CD4-positive, alpha-beta T cell treated with Interleukin-12 subunit alpha and Interleukin-12 subunit beta, for 1 hour (primary cell): Measurements from ENCODE around the gene PYDC2.

Source experiments
- DNase-seq: peaks from one replicate; pipeline ENCODE4 v3.0.0-alpha.2; 2020

Gene PYDC2

DNA sequence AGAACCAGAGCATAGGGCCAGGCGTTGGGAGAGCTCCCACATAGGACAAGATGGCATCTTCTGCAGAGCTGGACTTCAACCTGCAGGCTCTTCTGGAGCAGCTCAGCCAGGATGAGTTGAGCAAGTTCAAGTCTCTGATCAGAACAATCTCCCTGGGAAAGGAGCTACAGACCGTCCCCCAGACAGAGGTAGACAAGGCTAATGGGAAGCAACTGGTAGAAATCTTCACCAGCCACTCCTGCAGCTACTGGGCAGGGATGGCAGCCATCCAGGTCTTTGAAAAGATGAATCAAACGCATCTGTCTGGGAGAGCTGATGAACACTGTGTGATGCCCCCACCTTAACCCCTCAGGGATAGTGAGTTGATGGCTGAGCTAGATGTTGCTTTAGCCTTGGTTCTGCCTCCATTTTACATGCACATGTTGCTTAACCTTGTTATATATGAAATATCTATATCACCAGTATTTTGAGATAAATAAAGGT, at the start of gene PYDC2:
Gene PYDC2 (plus strand): TSS at position 51 of the 483 bp plus-strand sequence. CDS start 0 bp downstream, at position 51.
- DNase-seq, result no peak

DNA sequence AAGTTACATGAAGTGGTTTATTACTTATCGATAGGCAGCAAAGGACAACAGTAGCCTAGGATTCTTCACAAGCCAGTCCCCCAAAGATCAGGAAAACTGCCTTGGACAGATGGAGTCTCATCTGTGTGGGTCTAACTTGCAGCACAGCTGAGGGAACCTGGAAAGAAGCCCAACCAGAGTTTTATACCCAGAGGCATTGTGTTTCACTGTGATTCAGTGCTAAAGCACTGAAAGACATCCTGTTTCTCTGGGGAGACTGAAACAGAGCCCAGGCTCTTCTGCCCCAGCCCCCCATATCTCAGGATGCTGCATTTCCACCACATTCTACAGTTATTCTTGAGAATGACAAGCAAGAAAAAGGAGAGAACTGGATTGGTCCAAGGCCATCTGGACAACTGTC, 48.2 kb upstream of the PYDC2 start:
- no peak for DNase-seq

DNA sequence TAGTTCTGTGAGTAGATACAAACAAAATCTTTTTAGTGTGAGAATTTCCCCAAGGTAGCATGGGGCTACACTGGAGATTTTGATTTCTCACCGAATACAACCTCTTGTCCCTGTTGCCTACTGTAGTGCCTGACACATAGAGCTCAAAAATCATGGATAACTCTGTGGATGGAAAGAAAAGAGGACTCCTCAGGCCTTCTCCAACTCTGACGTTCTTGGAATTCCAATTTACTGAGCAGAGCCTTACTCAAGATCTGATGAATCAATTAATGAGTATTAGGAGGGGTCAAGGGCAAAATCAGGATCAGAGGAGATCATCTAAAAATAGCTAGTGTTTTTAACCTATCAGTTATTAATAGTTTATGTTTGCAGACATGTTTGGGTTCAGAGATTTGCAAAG, 46.7 kb upstream of the PYDC2 start:
- no peak for DNase-seq

DNA sequence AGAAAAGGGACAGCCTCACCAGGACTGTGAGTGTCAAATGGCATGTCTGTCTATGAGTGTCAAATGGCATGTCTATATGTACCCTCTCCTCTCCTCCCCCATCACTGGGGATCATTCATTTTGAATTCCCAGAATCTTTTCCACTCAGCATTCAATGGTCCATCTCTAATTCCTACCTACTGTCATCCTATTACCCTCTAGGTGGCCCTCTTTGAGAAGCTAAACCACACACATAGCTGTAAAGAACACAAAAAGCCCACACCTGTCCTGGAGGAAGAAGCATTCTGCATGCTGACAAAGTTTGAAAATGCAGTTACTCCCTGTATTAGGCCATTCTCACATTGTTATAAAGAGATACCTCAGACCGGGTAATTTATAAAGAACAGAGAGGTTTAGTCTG, 46.2 kb upstream of the PYDC2 start:
- DNase-seq, result no peak

DNA sequence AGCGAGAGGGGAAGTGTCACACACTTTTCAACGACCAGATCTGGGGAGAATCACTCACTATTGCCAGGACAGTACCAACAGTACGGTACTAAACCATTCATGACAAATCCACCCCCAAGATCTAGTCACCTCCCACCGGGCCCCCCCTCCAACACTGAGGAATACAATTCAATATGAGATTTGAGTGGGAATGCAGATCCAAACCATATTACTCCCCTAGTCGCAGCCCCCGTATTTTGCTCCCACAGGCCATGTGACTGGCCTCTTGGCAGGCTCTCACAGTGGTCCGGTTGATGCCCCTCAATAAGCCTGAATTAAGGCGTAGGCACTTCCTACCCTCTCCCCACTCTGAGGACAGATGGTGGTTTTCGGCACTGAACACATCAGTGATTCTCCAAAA, 45.4 kb upstream of the PYDC2 start:
- no peak for DNase-seq

DNA sequence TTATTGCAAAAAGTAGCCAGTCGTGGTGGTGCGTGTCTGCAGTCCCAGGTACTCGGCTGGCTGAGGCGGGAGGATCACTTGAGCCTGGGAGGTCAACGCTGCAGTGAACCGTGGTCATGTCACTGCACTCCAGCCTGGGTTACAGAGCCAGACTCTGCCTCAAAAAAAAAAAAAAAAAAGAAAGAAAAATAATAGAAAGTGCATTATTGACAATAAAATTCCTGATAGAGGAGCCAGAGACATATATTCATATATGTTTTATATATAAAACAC, 43.6 kb upstream of the PYDC2 start:
- DNase-seq, result no peak

DNA sequence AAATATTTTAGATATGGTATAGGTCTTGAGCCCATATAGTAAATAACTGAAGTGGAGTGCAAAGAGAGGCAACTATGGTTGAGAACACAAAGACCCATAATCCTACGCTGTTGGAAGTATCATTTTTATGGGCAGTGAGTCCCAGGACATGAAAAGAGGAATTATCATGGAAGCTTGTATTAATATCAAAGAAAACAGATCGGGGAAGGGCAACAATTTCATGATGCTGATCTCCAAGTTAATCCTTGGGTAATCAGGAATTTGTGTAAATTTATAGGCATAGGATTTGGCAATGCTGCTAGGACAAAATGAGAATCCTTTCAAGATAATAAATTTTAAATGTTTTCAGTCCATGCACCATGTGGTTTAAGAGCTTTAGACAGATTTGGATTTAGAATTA, 40.2 kb upstream of the PYDC2 start:
- DNase-seq, result no peak

DNA sequence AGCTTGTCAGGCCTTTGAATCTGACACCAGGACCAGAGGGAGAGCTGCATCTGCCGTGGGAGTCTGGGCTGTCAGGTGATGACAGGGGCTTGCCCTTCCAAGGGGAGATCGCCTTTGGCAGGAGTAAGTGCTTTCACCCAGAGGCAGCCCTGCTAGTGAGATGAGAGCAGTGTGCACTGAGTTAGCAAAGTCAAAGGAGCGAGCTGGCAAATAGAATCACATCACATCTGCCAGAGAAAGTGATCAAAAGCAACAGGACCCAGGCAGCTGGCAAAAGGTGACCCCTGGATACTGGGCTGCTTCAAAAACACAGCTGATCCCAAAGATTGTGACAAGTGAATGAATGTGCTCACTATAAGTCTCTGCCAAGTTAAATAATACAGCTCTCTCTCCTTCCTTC, 36.1 kb upstream of the PYDC2 start:
- DNase-seq, result no peak

DNA sequence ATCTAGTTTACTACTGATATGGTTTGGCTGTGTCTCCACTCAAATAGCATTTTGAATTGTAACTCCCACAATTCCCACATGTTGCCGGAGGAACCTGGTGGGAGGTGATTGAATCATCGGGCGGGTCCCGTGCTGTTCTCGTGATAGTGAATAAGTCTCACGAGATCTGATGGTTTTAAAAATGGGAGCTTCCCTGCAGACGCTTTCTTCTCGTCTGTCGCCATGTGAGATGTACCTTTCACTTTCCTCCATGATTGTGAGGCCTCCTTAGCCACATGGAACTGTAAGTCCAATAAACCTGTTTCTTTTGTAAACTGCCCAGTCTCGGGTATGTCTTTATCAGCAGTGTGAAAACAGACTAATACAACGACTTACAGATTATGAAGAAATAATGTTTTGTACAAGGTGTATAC, 35.6 kb upstream of the PYDC2 start:
- no peak for DNase-seq

DNA sequence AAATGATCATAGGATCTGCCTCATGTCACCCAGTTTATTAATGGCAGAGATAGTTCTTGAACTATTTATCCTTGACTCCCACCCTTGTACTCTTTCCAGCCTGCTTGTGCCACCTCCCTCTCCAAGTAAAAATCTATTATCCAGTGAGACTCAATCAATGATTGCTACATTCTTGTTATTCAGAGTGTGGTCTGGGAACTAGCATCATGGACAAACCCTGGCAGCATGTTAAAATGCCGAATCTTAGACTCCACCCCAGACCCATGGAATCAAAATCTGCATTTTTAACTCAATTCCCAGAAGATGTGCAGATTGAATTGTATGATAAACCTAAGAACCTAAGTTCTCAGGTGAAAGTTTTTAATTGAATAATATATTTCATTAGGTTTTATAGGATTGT, 34.7 kb upstream of the PYDC2 start:
- no peak for DNase-seq

DNA sequence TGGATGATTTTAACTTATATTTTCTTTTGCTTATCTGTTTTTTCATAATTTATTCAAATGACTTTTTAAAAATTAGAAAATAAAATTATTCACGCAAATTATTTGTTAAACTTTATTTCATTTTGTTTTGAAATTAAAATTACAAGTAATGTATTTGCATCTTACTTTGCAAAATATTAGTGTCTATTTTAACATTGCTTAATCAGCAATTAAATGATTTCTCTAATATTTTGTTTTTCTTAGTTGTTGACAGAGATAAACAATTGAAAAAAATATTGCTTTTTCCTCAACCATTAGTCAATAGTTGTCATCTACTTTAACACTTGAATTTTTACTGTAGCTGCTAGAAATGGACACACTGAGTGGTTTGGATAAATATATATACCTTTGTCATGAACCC, 32.8 kb upstream of the PYDC2 start:
- no peak for DNase-seq

DNA sequence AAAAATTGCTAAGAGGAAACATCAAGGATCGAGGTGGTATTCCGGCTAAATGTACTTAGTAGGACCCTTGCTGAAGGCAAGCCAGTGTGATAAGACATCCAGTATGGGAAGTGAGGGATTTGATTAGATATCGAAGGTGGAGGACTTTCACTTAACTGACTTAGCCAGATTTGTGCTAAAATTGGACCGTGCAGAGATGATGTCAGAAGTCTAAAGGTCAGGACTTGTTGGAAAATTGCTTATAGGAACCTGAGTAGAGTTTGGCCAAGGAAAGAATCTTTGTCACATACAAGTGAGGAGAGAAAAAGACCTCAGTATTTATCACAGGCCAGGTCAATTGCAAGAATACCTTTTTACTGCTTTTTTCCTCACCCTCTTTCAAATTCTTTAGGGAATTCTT, 30.9 kb upstream of the PYDC2 start:
- no peak for DNase-seq

DNA sequence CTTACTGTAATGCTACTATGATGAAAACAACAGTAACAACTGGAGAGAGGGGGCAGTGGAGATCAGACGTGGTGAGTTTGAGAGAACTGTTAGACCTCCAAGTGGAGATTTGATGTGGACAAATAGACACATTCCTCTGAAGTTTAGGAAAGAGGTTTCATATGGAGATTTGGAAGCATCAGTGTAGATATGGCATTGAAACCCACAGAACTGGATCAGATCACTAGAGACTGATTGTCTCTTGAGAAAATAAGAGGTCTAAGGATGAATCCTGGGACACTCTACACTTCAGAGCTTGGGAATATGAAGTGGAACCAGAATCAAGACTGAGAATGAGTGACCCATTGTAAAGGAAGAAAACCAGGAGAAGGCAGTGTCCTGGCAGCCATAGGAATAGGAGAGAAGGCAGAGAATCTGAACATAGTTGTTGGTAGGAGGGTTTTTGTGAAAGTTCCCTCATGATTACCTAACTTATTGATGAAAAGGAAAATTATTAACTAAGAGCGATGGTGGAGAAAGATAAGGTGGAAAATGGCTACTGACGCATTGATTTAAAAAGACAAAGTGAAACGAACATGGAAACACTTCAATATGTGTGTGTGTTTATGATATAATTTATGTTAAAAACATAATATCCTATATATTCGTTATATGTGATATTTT, 29.7 kb upstream of the PYDC2 start:
- no peak for DNase-seq

DNA sequence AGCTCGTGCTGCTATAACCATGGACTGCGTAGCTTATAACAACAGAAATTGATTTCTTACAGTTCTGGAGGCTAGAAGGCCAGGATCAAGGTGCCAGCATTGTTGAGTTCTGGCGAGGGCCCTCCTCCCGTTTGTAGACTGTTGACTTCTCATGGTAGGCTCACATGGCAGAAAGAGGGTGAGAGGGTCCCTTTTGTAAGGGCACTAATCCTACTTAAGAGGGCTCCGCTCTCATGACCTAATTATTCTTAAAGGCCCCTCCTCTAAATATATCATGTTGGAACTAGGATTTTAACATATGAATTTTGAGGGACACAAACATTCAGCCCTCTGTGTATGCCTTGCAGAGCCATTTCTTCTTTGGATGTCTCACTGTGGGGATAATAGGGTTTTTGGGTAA, 28.8 kb upstream of the PYDC2 start:
- DNase-seq, result no peak

DNA sequence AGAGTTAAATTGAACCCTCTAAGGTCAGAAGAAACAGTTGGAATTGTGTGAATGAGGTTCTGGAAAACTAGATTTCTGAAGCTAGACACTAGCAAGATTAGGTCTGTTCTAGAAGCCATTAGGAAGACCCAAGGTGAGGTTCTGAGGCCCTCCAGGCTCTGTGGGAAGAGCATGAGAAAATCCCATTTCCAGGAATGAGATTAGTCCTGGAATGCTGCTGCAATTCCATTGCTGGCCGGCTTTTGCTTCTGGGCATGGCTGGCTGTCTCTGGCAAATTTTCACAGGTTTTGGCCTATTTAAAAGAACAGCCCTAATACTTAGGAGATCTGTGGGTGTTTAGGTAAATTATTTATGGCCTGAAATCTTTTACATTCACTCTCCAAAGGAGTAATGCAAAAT, 26.9 kb upstream of the PYDC2 start:
- DNase-seq, result no peak

DNA sequence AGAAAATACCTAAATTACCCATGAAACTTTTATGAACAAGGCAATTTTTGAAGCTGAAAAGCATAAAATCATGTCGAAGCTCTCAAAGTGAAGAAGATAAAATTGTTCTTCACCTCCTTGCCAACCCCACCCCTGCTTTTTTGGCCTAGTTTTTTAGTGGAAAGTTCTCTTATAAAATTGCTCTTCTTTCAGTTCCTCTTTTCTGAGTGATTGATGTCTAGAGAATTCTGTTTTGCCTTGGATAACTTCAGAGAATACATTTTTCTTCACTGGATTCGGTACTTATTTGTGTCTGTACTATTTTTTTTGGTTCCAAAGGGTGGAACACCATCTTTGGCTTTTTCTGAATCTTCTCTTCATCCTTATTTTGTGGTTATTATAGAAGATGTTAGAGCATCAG, 25.0 kb upstream of the PYDC2 start:
- no peak for DNase-seq

DNA sequence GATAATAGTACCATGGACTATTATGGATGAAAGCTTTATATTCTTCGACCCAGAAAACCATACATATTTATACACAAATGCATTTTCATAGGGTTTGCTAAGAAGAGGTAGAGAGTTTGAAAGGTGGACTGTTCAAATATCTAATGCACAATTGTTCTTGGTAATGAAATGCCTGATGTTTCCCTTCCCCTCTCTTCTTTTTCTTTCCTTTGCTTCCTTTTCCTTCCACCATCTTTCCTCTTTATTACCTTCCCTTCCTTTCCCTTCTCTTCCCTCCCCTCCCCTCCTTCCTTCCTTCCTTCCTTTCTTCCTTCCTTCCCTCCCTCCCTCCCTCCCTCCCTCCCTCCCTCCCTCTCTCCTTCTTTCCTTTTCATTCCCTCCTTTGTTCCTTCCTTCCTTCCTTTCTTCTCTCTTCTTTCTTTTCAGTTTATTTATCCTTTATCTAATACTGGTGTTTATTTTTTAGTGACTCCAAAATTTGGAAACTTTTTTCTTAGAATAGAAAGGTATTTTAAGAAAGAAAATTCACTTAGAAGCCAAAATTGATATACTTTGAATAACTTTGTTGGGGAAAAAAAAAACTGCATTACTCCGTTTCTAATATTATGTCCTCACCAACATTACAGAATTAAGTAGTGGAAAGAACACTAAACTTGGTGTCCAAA, 22.7 kb upstream of the PYDC2 start:
- DNase-seq, result no peak

DNA sequence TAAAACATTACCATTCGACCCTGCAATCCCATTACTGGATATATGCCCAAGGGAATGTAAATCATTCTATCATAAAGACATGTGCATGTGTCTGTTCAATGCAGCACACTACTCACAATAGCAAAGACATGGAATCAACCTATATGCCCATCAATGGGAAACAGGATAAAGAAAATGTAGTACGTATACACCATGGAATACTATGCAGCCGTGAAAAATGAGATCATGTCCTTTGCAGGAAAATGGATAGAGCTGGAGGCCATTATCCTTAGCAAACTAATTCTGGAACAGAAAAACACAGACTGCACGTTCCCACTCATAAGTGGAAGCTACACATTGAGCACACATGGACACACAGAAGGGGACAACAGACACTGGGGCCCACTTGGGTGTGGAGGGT, 20.4 kb upstream of the PYDC2 start:
- DNase-seq, result no peak

DNA sequence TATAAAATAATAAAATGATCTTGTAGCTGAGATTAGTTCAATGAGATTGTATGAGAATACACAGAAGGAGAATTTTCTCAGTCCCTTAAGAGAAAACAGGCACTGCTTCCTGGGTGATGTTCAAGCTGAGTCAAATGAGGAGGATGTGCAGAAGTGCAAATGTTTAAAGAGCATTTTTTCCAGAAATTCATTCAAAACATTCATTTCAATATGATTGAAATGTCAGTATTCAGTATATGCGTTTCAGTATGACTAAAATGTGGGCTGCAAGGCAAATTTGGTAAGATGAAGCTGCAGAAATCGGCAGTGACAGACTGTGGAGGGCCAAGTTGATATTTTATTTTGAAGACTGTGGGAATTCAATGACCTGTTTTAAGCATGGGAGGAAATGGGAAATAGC, 19.3 kb upstream of the PYDC2 start:
- DNase-seq, result no peak

DNA sequence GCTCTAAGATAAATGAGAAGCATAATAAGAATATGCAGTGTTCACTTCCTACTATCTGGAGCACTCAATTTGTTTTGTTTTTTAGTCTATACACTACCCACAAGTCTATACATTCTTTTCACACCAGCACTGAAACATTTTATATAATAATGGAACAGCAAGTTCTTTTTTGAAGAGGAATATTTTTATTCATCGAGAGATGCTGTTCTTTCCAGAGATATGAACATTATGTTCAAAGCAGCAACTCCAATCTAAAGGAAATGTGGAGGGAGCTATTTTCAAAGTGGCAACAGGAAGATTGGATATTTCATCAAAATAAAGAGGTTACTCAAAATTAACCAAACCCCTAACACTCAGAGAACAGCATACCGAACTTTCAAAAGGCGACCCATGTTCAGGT, 16.4 kb upstream of the PYDC2 start:
- DNase-seq, result no peak

DNA sequence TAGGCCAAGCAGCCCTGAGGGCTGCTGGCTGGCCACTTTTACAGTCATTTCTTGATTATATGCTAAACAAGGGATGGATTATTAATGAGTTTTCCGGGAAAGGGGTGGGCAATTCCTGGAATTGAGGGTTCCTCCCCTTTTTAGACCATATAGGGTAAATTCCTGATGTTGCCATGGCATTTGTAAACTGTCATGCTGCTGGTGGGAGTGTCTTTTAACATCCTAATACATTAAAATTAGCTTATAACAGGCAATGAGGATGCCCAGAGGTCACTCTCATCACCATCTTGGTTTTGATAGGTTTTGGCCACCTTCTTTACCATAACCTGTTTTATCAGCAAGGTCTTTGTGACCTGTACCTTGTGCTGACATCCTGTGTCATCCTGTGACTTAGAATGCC, 11.7 kb upstream of the PYDC2 start:
- DNase-seq, result no peak

DNA sequence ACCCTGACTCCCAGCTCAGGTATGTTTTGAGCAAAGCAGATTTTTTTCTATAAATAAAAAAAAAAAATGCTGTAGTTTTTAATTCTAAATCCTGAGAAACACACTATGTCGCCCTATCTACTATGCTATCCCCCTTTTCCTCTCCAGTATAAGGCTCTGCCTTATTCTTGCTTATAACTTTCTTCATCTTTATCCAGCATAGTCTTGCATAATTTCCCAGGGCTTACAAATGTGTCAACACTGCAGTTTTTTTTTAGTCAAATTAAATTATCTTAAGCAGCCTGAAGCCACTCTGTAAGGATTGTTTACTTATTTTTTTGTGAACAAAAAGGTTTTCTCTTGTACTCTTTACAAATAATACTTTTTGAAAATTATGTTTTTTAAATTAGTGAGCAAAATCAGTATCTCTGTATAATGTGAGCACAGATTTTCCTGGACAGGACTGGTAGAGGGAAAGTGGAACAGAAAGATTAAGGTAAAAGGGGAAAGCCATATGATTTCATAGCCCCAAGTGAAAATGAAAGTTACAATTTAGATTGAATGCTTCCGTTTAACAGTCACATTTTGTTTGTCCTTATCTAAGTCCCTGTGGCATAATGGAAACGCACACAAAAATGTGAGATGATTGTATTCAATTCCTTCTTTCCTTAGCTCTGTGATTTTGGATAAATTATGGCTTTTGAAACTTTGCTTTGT, 5.6 kb upstream of the PYDC2 start:
- no peak for DNase-seq

DNA sequence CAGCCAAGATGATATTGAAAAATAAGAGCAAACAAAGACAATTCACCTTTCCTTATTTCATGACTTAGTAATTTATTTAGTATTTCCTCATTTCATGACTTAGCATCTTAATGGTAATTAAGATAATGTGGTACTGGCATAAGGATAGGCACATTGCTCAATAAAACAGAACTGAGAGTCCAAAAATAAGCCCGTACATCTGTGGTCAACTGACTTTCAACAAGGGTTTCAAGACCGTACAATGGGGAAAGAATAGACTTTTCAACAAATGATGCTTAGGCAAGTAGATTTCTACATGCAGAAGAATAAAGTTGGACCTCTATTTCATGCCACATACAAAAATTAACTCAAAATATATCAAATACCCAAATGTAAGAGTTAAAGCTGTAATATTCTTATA, 603 bp upstream of the PYDC2 start:
- no peak for DNase-seq

DNA sequence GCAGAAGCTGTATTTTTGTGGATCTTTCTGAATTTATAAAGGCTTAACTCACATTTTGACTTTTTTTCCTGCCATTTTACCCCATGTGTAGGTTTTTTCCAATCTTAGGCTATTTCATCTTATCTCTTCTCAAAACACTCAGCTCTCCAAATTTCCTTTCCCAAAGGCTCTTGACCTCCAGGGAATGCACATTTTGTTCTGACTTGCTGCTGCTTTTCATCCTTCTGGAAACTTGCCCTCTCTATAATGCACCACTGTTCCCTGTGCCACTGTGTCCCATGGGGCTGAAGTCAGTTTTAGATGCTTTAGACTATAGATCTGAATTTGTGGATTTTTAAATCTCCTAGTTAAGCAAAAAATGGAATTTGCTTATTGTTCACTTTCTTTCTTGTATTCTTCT, 9.1 kb downstream of the PYDC2 start:
- no peak for DNase-seq

DNA sequence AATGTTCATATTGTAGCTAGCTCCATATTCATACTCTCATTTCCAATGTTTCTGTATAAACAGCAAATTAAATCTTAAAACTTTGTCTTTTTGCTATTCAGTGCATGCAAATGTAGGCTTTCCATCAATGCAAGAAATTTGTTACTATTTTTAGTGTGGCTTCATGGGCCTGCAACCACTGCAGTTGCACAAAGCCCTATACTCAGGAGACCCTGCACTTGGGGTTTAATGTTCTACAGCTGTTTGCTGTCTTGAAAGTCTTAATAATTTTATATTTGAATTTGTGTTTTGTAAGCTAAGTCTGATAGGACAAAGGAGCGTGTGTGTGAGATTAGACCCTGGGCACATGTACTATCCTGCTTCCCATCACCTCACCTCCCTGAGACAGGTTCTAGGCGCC, 9.6 kb downstream of the PYDC2 start:
- no peak for DNase-seq
